ENCODE measurements around the gene MARCHF9. TPM values are rescaled to one million over a fixed set of nuclear protein-coding genes. Genes with fewer than 3 reads are reported as not detected.

Gene MARCHF9
- total RNA-seq, 1 donor from 2014 or later: 34.3 TPM

GRCh38 chr12:57723630-57723962 lies 31.3 kb upstream of the MARCHF9 start:
- H3K36me3 Mint-ChIP-seq (ENCODE audit: insufficient read depth): peaks cover 9% of the 10 kb centered on the region
- H3K4me1 Mint-ChIP-seq (ENCODE audit: low read depth): peaks cover 5% of the 10 kb centered on the region
- no peak overlapping the region for H3K4me3 Mint-ChIP-seq (ENCODE audit: low read depth)
- H3K27me3 Mint-ChIP-seq: peaks cover 55% of the 10 kb centered on the region
- no peak for DNase-seq (ENCODE audit: low spot score, unreplicated experiment)
- no peak overlapping the region for H3K27ac Mint-ChIP-seq
- no peaks in the 10 kb centered on the region for H3K9me3 Mint-ChIP-seq (ENCODE audit: low read depth)
- no peak for TF ChIP-seq CTCF (IDR thresholded peaks at IDR 0.05; ENCODE audit: unreplicated experiment)

GRCh38 chr12:57724003-57724935 lies 30.6 kb upstream of the MARCHF9 start:
- peaks cover 61% of the 10 kb centered on the region for H3K27me3 Mint-ChIP-seq
- peaks cover 5% of the 10 kb centered on the region for H3K4me1 Mint-ChIP-seq (ENCODE audit: low read depth)
- DNase-seq (ENCODE audit: low spot score, unreplicated experiment): no peak
- H3K27ac Mint-ChIP-seq: no peak overlapping the region
- H3K9me3 Mint-ChIP-seq (ENCODE audit: low read depth): no peaks in the 10 kb centered on the region
- no peak overlapping the region for H3K4me3 Mint-ChIP-seq (ENCODE audit: low read depth)
- H3K36me3 Mint-ChIP-seq (ENCODE audit: insufficient read depth): peaks cover 7% of the 10 kb centered on the region
- TF ChIP-seq CTCF (IDR thresholded peaks at IDR 0.05; ENCODE audit: unreplicated experiment): no peak

- peak overlapping the region; percentile 62 for H3K27ac Mint-ChIP-seq
- H3K36me3 Mint-ChIP-seq (ENCODE audit: insufficient read depth): peaks cover 4% of the 10 kb centered on the region
- H3K4me1 Mint-ChIP-seq (ENCODE audit: low read depth): peaks cover 5% of the 10 kb centered on the region
- H3K27me3 Mint-ChIP-seq: peaks cover 70% of the 10 kb centered on the region
- H3K9me3 Mint-ChIP-seq (ENCODE audit: low read depth): no peaks in the 10 kb centered on the region
- no peak overlapping the region for H3K4me3 Mint-ChIP-seq (ENCODE audit: low read depth)
- DNase-seq (ENCODE audit: low spot score, unreplicated experiment): no peak
- TF ChIP-seq CTCF (IDR thresholded peaks at IDR 0.05; ENCODE audit: unreplicated experiment): no peak
Measured at GRCh38 chr12:57724936-57725740, 29.8 kb upstream of the MARCHF9 start.

GRCh38 chr12:57725851-57726150 lies 29.1 kb upstream of the MARCHF9 start:
- no peak for TF ChIP-seq CTCF (IDR thresholded peaks at IDR 0.05; ENCODE audit: unreplicated experiment)
- H3K4me3 Mint-ChIP-seq (ENCODE audit: low read depth): peak overlapping the region; percentile 73
- H3K27ac Mint-ChIP-seq: no peak overlapping the region
- H3K27me3 Mint-ChIP-seq: peaks cover 77% of the 10 kb centered on the region
- H3K36me3 Mint-ChIP-seq (ENCODE audit: insufficient read depth): peaks cover 4% of the 10 kb centered on the region
- DNase-seq (ENCODE audit: low spot score, unreplicated experiment): no peak
- H3K9me3 Mint-ChIP-seq (ENCODE audit: low read depth): no peaks in the 10 kb centered on the region
- peaks cover 5% of the 10 kb centered on the region for H3K4me1 Mint-ChIP-seq (ENCODE audit: low read depth)

GRCh38 chr12:57726151-57726883 lies 28.6 kb upstream of the MARCHF9 start:
- DNase-seq (ENCODE audit: low spot score, unreplicated experiment): peak; percentile 43
- Mint-ChIP-seq H3K4me1 (ENCODE audit: low read depth) (peaks cover 5% of the 10 kb centered on the region), H3K4me3 (ENCODE audit: low read depth) (peak overlapping the region; percentile 73), H3K9me3 (ENCODE audit: low read depth) (no peaks in the 10 kb centered on the region), H3K27ac (peak overlapping the region; percentile 68), H3K36me3 (ENCODE audit: insufficient read depth) (peaks cover 4% of the 10 kb centered on the region), H3K27me3 (peaks cover 82% of the 10 kb centered on the region)
- TF ChIP-seq CTCF (IDR thresholded peaks at IDR 0.05; ENCODE audit: unreplicated experiment): peak; percentile 64
